Loucy (cell line): ENCODE measurements around the gene PPP3CA.

ENCODE experiments used
- CTCF ChIP-seq: fragments of 200-600 bp; sonication (generic); conservative IDR thresholded peaks from 2 replicates; pipeline ENCODE4 v1.5.1; 2014; ENCODE audit warnings: mild to moderate bottlenecking, antibody characterized with exemption, low read length
- EZH2phosphoT487 ChIP-seq: fragments of 200-600 bp; IDR thresholded peaks from 2 replicates; pipeline ENCODE4 v1.6.1; 2018; ENCODE audit warnings: antibody characterized with exemption, mild to moderate bottlenecking, moderate library complexity, borderline replicate concordance

DNA sequence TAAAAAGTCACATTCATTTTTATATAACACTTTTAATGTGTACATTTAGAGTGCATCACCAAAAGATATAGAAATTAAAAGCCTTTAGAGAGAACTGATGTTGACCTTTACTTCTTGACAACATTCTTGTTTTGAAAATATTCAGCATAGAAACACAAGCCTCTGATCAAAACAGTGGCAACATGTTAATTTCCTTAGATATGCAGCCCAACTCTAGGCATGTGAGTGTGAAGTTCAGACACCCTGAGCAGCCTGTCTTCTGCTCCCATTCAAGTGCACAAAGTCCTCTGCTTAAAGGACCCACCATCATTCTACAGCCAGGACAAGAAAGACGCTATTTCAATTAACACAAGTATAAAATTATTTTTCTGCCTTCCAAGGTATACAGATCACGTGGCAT, 60.0 kb downstream of the PPP3CA start:
- TF ChIP-seq CTCF: no peak
- no peak for TF ChIP-seq EZH2phosphoT487
